ENCODE data around the gene SLC12A8.
A peak's percentile ranks its signal among the peaks of the same experiment; 100 is the strongest.

SLC12A8 gene

GRCh38 chr3:125212509-125213363 is at the start of gene SLC12A8:
Gene SLC12A8, minus strand, starts transcription at chr3:125212748. Its CDS starts 1,399 bp downstream, at chr3:125211349.
- no peaks in the 10 kb centered on the region for H3K27me3 ChIP-seq (replicated peaks)
- no peak within 1 kb of the TSS for H3K27ac ChIP-seq
- peak within 1 kb of the TSS; percentile 69 for H3K4me3 ChIP-seq (ENCODE audit: low read depth, low read length)
- in situ Hi-C loops (cut with HindIII; ENCODE audit: low pct_ligation_motif_present, low sequenced_read_pairs), result no loop called here
- no peak for TF ChIP-seq CTCF (IDR thresholded peaks at IDR 0.05; ENCODE audit: low read depth, low read length, missing control alignments)
- H3K36me3 ChIP-seq (replicated peaks), result no peaks in the 10 kb centered on the region
- no peak for DNase-seq

DNA sequence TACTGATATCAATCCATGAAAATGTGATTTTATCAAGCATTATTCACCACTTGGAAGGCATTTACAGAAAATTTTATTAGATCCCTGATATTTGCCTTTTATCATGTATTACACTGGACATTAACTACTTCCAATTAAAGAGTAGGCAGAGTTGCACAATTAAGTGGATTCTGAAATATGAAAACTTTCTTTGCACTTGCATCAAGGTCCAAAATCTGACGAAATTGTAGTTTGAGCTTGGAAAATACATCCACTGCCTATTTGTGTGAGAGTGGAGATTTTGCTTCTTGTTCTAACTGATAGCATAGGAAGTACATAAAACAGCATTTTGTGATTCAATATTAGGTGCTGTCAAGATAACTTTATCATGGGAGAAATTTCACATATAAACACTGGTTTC is 49.6 kb upstream of the SLC12A8 start:
- no peak for TF ChIP-seq CTCF (IDR thresholded peaks at IDR 0.05; ENCODE audit: low read depth, low read length, missing control alignments)
- in situ Hi-C loops (cut with HindIII; ENCODE audit: low pct_ligation_motif_present, low sequenced_read_pairs), result no loop called here
- no peaks in the 10 kb centered on the region for H3K27me3 ChIP-seq (replicated peaks)
- H3K4me3 ChIP-seq (ENCODE audit: low read depth, low read length), result no peak overlapping the region
- no peaks in the 10 kb centered on the region for H3K36me3 ChIP-seq (replicated peaks)
- no peak overlapping the region for H3K27ac ChIP-seq
- DNase-seq, result no peak

- in situ Hi-C loops (cut with HindIII; ENCODE audit: low pct_ligation_motif_present, low sequenced_read_pairs), result no loop called here
- Histone ChIP-seq H3K27ac (no peak overlapping the region), H3K27me3 (replicated peaks) (no peaks in the 10 kb centered on the region), H3K36me3 (replicated peaks) (no peaks in the 10 kb centered on the region), H3K4me3 (ENCODE audit: low read depth, low read length) (no peak overlapping the region)
- DNase-seq, result no peak
- TF ChIP-seq CTCF (IDR thresholded peaks at IDR 0.05; ENCODE audit: low read depth, low read length, missing control alignments), result no peak
These were observed 48.5 kb upstream of the SLC12A8 start for GRCh38 chr3:125261031-125261430.

- H3K4me3 ChIP-seq (ENCODE audit: low read depth, low read length), result no peak overlapping the region
- no peaks in the 10 kb centered on the region for H3K36me3 ChIP-seq (replicated peaks)
- TF ChIP-seq CTCF (IDR thresholded peaks at IDR 0.05; ENCODE audit: low read depth, low read length, missing control alignments), result no peak
- no peaks in the 10 kb centered on the region for H3K27me3 ChIP-seq (replicated peaks)
- in situ Hi-C loops (cut with HindIII; ENCODE audit: low pct_ligation_motif_present, low sequenced_read_pairs), result no loop called here
- DNase-seq, result no peak
- no peak overlapping the region for H3K27ac ChIP-seq
These were observed 47.6 kb upstream of the SLC12A8 start for GRCh38 chr3:125260158-125260557.

DNA sequence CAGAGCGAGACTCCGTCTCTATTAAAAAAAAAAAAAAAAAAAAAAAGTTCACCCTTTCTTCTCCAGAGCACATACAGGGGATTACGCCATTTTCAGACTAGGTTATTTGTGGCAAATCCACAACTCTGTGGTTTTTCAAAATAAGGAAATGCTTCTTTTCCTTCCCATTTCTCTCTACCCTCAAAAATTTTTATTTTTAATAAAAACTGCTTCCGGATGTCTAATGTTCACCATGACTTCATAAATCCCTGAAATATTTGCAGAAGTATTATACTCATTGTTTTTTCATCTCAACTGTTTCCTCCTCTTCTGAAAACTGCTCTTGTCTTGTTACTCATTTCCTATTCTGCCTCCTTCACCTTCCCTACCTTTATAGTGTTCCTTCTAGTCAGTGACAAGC is 45.0 kb upstream of the SLC12A8 start:
- no peak overlapping the region for H3K27ac ChIP-seq
- in situ Hi-C loops (cut with HindIII; ENCODE audit: low pct_ligation_motif_present, low sequenced_read_pairs), result no loop called here
- no peak for TF ChIP-seq CTCF (IDR thresholded peaks at IDR 0.05; ENCODE audit: low read depth, low read length, missing control alignments)

GRCh38 chr3:125256675-125257074 is 44.1 kb upstream of the SLC12A8 start:
- Histone ChIP-seq H3K27me3 (replicated peaks) (no peaks in the 10 kb centered on the region), H3K27ac (no peak overlapping the region), H3K36me3 (replicated peaks) (no peaks in the 10 kb centered on the region), H3K4me3 (ENCODE audit: low read depth, low read length) (no peak overlapping the region)
- in situ Hi-C loops (cut with HindIII; ENCODE audit: low pct_ligation_motif_present, low sequenced_read_pairs), result no loop called here
- no peak for TF ChIP-seq CTCF (IDR thresholded peaks at IDR 0.05; ENCODE audit: low read depth, low read length, missing control alignments)
- DNase-seq, result no peak

More for the DNA sequence above, 45.0 kb upstream of the SLC12A8 start:
- Histone ChIP-seq H3K4me3 (ENCODE audit: low read depth, low read length) (no peak overlapping the region), H3K36me3 (replicated peaks) (no peaks in the 10 kb centered on the region), H3K27me3 (replicated peaks) (no peaks in the 10 kb centered on the region)
- no peak for DNase-seq
